NCI-H2029 (cell line): Measurements from ENCODE around the gene ARHGAP6.

ENCODE experiments used
- DNase-seq: peaks from one replicate; lab custom pipeline; 2025; lab: John Stamatoyannopoulos, UW

ARHGAP6 gene

DNA sequence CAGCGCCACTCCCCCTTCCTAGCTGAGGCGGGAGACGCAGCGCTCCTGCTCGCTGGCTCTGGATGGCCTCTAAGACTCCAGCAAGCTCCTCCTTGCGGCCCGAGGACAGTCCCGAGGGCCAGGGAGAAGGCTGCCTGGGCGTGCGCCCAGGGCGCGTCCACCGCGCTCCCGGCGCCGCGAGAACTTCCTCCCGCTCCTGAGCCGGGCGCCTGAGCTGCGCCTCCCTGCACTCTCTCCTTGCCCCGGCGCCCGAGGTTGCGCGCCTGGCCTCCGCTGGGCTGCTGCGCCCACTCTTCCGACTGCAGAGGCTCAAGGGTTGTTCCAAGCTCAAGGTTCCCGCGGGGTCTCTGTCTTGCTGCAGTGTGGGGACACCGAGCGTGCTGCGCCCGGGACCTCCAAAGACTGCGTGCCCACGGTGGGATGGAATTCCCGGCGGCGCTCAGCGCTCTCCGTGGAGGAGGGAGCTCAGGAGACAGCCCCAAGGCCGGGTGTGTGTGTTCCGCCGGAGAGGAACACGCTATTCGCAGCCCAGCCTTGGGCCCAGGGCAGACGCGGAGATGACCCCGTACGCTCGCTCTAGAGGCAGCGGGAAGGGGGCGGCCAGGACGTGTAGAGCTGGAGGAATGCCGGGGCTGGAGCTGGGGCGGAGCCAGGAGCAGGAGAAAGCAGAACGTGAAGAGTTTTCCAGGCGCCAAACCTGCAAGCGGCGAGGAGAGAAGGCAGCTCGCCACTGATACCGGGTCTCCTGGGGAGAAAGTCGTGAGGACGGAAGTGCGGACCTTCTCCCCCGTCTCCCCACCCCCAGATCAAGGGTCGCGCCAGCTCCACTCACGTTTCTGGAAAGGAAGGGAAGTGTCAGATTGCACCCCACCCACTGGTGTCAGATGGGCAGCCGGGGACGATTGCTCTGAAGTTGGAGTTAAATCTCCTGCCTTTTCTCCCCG lies at the start of gene ARHGAP6:
Gene ARHGAP6 (minus strand): TSS at position 753 of the 944 bp plus-strand sequence. CDS start 1,092 bp downstream, outside the sequence.
- no peak for DNase-seq

GRCh38 chrX:11704725-11705495 lies 39.2 kb upstream of the ARHGAP6 start:
- DNase-seq: no peak

DNA sequence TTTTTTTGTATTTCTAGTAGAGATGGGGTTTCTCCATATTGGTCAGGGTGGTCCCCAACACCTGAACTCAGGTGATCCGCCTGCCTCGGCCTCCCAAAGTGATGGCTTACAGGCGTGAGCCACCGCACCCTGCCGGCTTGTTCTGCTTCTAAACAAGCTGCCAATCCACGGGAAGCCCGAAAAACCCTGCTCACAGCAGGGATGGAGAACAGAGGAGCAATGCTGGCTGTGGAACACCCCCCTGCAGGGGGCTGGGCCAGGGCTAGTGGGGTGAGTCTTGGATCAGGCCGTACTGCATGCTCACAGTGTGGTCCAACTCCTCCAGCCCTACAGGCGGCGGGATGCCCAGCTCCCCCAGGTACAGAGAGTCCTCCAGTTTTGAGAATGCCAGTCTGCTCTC lies 38.1 kb upstream of the ARHGAP6 start:
- no peak for DNase-seq

DNA sequence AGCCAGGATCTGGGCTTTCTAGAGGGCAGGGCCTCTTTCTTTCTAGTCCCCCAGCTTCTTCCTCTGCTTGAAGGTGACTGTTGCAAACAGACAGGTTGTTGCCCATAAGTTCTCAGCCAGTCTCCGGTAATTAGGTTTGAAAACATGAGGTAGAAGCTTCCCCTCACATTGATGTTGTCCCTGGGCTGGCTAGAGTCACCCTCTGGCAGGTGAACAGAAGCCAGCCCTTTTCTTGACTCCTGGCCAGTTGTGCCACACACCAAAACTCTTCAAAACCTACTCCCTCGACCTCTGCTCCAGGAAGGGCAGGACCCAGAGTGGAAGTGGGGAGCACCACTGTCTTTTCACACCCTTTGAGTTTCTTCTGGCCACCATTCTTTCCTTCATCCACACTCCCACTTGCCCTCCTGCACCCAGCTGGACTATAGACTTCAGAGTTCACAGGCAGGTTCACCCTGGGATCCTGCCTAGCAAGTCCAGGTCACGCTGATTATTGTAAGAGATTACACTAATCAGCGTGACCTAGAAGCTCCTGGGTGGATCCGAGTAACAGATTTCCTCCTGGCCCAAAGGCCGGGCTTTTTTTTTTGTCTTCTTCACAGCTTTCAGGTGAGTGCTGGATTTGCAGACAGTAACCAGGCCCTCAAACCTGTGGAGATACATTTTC lies 37.4 kb upstream of the ARHGAP6 start:
- DNase-seq: no peak

DNA sequence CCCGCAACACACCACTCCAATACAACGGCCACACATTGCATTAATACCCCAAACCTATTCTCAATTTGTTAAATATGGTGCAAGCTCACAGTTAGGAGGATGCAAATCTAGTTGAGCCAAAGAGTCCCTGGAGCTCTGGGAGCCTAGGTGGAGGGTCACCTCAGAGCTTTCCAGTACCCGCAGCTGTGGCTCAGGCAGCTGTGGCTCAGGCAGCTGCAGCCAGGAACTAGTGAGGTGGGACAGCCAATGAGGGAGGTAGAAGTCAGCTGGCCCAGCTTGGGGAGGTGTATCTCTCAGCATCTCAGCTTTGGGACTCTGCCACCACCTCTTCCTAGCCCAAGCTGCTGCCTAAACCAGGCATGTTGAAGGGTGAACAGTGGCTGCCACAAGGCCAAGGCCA lies 36.7 kb upstream of the ARHGAP6 start:
- no peak for DNase-seq

DNA sequence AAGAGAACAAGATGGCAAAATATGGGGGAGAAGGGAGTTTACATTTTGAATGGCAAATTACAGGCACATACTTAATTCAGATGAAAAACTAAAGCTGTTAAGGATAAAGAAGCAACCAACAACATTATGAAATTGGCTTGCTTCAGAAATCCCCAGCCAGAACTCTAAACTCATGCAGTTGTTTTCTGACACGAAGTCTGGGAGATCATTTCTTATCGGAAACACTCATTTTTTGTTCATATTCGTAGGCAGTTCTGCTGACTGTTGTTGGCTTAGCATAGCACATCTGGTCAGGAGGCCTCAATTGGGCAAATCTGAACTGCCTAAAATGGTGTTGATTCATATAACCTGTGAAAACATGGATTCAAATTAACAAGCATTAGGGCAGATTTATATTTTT lies 33.0 kb upstream of the ARHGAP6 start:
- DNase-seq: no peak

DNA sequence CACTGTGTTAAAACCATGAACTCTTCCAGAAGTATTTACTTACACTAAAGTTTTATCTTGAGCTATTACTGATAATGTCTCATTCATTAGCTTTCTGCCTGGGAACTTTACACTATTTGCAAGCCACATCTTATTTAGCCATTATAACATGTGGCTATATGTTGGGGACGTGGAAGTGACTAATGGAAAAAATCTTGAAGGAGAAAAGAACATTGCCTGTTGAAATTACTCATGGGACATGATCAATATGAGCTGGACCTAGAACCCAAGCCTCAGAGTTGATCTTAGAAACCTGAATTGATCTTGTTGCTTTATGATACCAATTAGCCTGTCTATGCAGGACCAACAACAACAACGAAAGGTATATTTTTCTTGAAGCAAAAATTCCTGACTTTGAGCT lies 22.5 kb upstream of the ARHGAP6 start:
- no peak for DNase-seq

DNA sequence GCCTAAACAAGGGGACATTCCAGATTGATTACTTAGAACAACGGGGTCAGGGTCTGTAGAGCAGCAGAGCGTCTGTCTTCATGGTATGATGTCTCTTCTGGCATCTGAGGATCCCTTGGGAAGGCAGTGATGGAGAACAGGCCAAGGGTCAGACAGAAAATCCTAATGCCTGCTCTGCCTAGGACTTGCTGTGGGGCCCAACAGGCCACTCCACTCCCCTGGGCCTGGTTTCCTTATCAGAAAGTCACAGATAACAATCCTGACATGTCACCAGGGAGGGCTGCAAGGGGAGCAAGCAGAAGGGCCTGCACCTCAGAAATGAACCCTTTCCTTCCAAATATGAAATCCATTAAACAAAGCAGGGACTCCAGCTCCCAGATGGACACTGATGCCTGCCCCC lies 21.4 kb upstream of the ARHGAP6 start:
- DNase-seq: no peak

DNA sequence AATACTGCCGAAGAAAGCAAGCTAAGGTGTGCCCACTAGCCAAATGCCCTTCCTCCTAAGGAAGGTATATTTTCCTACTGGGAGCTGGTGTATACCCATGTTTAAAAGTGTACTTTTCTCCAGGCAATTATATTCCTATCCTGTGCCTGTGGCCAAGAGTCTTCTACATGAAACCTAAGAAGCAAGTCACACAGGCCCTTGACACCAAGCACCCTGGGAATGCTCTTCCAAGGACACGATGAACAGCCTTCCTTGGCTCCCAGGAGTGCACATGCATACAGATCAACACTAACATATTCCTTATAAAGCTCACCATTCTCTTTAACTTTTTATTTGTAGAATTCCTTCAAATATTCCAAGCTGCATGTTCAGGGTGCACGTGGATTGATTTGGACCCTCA lies 17.3 kb upstream of the ARHGAP6 start:
- no peak for DNase-seq

- no peak for DNase-seq
Measured at GRCh38 chrX:11678158-11678557, 12.4 kb upstream of the ARHGAP6 start.

DNA sequence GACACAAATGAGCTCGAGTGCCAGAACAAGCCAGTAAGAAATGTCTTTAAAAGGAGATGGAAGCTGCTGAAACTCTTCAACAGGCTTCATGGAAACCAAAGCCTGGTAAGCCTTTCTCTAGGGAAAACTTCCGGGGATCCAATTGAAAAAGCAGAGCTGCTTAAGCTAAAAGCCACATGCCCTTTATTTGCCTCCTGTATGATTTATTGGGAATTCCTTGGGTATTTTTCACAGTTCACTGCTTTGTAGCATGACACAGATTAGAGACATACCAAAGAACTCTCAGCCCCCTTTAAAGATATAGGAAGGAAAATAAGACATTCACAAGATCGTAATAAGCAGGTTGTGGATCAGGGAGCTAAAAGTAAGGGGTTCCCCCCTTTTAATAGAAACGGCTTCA lies 6.5 kb upstream of the ARHGAP6 start:
- no peak for DNase-seq

GRCh38 chrX:11670316-11670715 lies 4.6 kb upstream of the ARHGAP6 start:
- DNase-seq: no peak

DNA sequence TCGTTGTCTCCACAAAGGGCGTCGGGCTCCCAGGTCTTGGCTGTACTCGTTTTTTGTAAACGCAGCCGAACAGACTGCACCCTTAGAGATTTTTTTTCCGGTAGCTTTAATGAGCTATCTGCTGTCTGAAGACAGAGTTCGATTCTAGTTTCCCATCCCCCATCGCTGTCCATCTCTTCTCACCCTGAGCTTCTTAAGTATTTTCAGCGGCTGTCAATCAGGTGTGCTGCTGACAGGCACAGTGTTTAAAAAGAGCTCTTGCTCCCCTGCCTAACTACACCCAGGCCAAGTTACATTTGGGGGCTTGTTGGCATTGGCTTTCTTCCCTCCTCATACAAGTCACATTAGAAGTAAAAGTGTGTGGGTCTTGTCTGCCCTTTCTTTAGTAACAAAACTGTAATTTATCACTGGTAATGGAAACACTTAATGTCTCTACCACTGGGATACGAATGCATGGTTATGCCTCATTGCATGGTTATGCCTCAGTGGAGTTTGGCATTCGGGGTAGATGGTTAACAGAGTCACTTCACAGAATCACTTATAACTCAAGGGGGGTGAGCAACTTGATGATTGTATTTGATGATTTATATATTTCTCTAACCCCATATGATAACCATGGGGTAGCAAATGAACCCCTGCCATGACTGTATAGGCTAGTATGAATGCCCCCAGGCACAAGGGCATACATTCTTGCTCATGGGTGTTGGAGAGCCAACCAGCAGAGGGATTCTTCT lies 1.4 kb upstream of the ARHGAP6 start:
- no peak for DNase-seq

DNA sequence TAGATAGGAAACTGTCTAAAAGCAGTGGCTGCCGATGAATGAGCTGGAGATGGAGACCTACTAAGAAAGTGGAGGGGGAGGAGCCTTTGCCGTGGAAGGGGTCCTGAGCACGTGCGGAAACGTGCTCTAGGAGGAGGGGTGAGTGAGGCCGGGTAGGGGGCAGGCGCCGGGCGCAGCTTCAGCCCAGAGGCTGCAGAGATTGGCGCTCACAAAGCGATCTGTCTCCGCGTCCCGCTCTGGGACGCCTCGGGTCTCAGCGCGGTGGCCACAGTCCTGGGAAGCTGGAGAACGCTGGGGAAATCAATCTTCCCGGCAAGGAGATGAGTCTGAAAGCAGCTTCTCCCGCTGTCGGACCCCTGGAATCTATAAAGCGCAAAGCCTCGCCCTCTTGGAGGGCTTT lies 444 bp upstream of the ARHGAP6 start:
- DNase-seq: no peak

DNA sequence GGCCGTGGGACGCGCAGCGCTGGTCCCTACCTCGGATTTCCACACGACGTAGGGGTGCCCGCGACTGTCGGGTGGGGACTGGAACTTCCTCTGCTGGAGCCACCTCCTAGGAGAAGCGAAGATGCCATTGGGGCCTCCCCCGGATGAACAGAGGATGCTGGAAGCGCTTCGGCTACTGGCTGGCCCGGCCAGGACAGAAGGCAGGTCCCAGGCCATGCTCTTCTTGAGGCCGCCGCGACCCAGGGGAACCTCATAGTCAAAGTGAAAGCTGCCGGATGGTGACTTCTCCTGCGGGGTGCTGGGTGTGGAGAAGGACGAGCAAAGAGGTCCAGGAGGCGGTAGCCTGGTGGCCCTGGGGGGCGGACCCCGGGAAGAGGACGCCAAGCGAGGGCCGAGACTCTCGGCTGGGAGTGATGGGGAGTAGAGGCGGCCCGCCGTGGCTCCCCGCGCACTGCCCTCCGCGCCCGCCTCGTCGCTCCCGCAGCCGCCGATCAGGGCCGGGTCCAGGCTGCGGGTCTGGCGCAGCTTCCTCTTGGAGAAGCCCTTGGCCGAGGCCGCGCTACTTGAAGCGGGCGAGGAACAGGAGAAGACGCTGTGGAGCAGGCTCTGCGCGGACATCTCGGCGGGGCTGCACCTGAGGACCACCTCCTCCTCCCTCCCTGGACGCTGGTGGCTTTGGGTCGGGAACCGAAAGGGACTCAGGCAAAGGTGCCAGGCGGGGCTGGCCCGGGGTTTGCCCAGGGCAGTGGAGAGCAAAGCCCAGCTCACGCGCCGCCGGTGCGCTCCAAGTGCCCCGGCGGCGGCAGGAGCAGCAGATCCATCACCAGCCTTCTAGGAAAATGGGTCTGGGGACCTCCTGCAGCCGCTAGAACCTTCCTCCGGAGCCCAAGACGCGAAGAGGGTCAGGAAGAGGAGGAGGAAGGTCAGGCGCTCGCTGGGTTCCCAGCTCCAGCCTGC lies 1.2 kb downstream of the ARHGAP6 start:
- no peak for DNase-seq

- no peak for DNase-seq
Measured at GRCh38 chrX:11663875-11664210, 1.9 kb downstream of the ARHGAP6 start.

DNA sequence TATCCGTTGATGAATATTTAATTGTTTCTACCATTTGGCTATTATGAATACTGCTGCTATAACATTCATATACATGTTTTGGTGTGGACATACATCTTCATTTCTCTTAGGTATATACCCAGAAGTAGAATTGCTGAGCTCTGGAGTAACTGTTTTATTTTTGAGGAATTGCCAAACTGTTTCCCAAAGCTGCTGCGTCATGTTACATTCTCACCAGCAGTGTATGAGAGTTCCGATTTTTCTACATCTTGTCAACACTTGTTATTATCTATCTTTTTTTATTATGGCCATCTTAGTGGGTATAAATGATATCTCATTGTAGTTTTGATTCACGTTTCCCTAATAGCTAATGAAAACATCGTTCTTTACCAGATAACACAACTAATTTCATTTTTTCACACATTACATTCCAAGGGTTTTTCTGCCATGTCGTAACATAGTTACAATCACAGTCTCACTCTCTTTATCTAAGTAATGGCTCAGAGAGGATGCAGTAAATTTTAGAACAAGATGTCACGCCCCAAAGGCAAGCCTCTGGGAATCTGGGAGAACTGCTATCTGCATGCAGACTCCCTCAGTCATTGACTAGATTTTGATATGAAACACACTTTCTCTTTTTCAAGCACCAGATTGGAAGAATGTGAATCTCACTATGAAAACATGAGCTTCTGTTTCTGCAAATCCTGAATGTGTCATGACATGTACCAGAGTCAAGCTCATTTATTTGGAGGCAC lies 10.3 kb downstream of the ARHGAP6 start:
- DNase-seq: no peak

DNA sequence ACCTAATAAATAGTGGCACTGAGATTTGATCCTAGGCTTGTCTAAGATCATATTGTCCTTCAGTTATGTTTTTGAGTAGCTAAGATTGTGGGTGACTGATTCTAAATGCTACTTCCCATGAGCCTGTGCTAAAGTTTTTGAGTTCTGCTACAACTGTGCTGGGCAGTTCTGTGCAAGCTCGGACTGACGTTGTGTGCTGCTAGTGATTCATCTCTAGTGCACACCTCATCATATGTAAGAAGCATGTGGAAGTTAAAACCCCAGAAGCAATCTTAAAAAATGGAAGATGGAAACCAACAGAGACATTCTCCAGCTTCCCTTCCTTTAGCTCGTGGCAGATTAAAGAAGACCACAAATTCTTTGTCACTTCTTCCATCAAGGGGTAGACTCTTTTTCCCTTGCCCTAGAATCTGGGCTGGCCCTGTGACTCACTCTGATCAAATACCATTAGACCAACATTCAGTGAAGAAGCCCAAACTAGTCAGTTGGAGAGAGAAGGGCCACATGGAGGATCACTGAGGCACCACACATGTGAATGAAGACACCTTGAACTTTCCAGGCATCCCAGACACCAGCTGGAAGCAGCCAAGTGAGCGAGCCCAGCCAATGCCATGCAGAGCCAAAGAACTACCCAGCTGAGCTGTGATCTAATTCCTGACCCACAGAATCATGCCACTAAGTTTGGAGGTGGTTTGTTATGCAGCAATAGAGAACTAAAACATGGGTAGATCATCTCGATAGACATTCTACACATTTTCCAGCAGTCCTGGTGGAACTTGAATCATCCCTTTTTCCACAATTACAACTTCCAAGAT lies 16.8 kb downstream of the ARHGAP6 start:
- no peak for DNase-seq

- DNase-seq: no peak
Measured at GRCh38 chrX:11647138-11647537, 18.6 kb downstream of the ARHGAP6 start.
